ENCODE data around the gene BRSK2. TPM values are rescaled to one million over a fixed set of nuclear protein-coding genes. Genes with fewer than 3 reads are reported as not detected.

Gene BRSK2
- total RNA-seq, 4 donors from 2014 or later: 0.26 to 0.30 TPM; not detected in 2

- Histone ChIP-seq H3K27ac (no peak overlapping the region), H3K27me3 (no peaks in the 10 kb centered on the region), H3K4me1 (no peaks in the 10 kb centered on the region), H3K36me3 (peaks cover 95% of the 10 kb centered on the region), H3K9me3 (no peaks in the 10 kb centered on the region), H3K4me3 (no peak overlapping the region)
- WGBS: 91% methylated on average over 12 of the region's 12 CpGs
- no peak for DNase-seq (ENCODE audit: low spot score in 2 of 2)
- TF ChIP-seq EP300 (IDR thresholded peaks at IDR 0.05): no peak
- no peak for TF ChIP-seq CTCF (IDR thresholded peaks at IDR 0.05)
- no peak for TF ChIP-seq POLR2AphosphoS5 (IDR thresholded peaks at IDR 0.05)
These were observed 86.1 kb downstream of the BRSK2 start for GRCh38 chr11:1475841-1476240.

GRCh38 chr11:1476940-1477736, 87.4 kb downstream of the BRSK2 start:
- Histone ChIP-seq H3K9me3 (no peaks in the 10 kb centered on the region), H3K4me1 (peaks cover 2% of the 10 kb centered on the region), H3K27ac (no peak overlapping the region), H3K27me3 (no peaks in the 10 kb centered on the region), H3K36me3 (peaks cover 83% of the 10 kb centered on the region), H3K4me3 (no peak overlapping the region)
- 89% methylated on average over 20 of the region's 20 CpGs for WGBS
- TF ChIP-seq EP300 (IDR thresholded peaks at IDR 0.05) (no peak), CTCF (IDR thresholded peaks at IDR 0.05) (no peak), POLR2AphosphoS5 (IDR thresholded peaks at IDR 0.05) (no peak), POLR2A (IDR thresholded peaks at IDR 0.05) (no peak)
- no peak for DNase-seq (ENCODE audit: low spot score in 2 of 2)

DNA sequence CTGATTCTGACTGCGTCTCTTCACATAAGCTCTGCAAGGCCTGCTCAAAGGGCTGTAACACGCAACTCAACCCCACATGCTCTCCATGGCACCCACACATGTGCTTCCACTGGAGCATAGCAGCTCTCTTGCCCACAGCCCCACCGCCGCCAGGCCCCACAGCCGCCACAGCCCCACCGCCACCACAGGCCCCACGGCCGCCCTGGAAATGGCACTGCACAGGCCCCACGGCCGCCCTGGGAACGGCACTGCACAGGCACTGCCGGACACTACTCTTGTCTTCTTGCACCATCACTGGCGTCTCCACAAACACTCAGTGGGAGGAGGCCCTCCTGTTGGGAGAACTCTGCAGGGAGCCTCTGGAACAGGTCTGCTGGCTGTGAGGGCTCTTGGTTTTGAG, 88.3 kb downstream of the BRSK2 start:
- H3K4me3 ChIP-seq: no peak overlapping the region
- peaks cover 11% of the 10 kb centered on the region for H3K4me1 ChIP-seq
- H3K9me3 ChIP-seq: no peaks in the 10 kb centered on the region
- TF ChIP-seq POLR2A (IDR thresholded peaks at IDR 0.05) (no peak), CTCF (IDR thresholded peaks at IDR 0.05) (no peak), EP300 (IDR thresholded peaks at IDR 0.05) (no peak), POLR2AphosphoS5 (IDR thresholded peaks at IDR 0.05) (no peak)
- peak in 1 of 2 donors; percentile 48 for DNase-seq (ENCODE audit: low spot score in 2 of 2)
- peaks cover 74% of the 10 kb centered on the region for H3K36me3 ChIP-seq
- WGBS: 89% methylated on average over 13 of the region's 13 CpGs
- H3K27ac ChIP-seq: no peak overlapping the region
- no peaks in the 10 kb centered on the region for H3K27me3 ChIP-seq

GRCh38 chr11:1478544-1478943, 88.8 kb downstream of the BRSK2 start:
- Histone ChIP-seq H3K4me1 (peaks cover 11% of the 10 kb centered on the region), H3K4me3 (no peak overlapping the region), H3K27me3 (no peaks in the 10 kb centered on the region), H3K27ac (no peak overlapping the region), H3K36me3 (peaks cover 69% of the 10 kb centered on the region), H3K9me3 (no peaks in the 10 kb centered on the region)
- WGBS: 82% methylated on average over 8 of the region's 9 CpGs
- no peak for TF ChIP-seq POLR2AphosphoS5 (IDR thresholded peaks at IDR 0.05)
- TF ChIP-seq POLR2A (IDR thresholded peaks at IDR 0.05): no peak
- no peak for TF ChIP-seq EP300 (IDR thresholded peaks at IDR 0.05)
- TF ChIP-seq CTCF (IDR thresholded peaks at IDR 0.05): no peak
- DNase-seq (ENCODE audit: low spot score in 2 of 2): no peak

DNA sequence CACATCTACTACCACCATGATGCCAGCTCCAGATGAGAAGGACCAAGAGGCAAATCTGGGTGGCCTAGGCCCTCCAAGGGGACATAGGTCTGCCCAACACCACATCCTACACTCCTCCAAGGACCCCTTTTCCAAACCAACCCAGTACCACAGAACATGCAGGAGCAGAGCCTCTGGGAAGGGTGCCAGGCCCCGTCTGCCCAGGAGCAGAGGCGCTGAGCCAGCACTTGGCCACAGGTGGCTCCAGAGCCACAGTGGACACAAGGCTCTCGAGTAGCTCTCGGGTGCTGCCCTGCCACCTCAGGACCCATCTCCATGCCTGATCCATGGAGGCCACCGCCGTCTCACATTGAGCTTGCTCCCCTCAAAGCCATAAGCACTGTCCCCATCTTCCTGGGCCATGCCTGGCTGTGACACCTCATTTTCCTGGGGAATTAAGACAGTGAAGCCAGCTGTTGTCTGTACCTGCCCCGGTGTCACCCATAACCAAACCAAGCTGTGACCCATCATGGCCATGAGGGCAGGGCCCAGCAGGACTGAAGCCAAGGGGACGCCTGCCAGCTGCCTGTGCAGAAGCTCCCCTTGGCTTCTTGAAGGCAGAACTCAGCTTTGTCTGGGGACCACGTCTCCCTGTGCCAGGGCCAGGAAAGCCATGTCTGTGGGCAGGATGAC, 89.4 kb downstream of the BRSK2 start:
- no peaks in the 10 kb centered on the region for H3K27me3 ChIP-seq
- no peak overlapping the region for H3K27ac ChIP-seq
- peaks cover 16% of the 10 kb centered on the region for H3K4me1 ChIP-seq
- 79% methylated on average over 5 of the region's 9 CpGs for WGBS
- H3K36me3 ChIP-seq: peaks cover 65% of the 10 kb centered on the region
- H3K9me3 ChIP-seq: no peaks in the 10 kb centered on the region
- DNase-seq (ENCODE audit: low spot score in 2 of 2): peak in 1 of 2 donors; percentile 48
- no peak for TF ChIP-seq POLR2A (IDR thresholded peaks at IDR 0.05)
- no peak for TF ChIP-seq POLR2AphosphoS5 (IDR thresholded peaks at IDR 0.05)
- no peak for TF ChIP-seq CTCF (IDR thresholded peaks at IDR 0.05)
- TF ChIP-seq EP300 (IDR thresholded peaks at IDR 0.05): no peak
- no peak overlapping the region for H3K4me3 ChIP-seq
